ENCODE measurements around the gene GPC5.

Gene GPC5

DNA sequence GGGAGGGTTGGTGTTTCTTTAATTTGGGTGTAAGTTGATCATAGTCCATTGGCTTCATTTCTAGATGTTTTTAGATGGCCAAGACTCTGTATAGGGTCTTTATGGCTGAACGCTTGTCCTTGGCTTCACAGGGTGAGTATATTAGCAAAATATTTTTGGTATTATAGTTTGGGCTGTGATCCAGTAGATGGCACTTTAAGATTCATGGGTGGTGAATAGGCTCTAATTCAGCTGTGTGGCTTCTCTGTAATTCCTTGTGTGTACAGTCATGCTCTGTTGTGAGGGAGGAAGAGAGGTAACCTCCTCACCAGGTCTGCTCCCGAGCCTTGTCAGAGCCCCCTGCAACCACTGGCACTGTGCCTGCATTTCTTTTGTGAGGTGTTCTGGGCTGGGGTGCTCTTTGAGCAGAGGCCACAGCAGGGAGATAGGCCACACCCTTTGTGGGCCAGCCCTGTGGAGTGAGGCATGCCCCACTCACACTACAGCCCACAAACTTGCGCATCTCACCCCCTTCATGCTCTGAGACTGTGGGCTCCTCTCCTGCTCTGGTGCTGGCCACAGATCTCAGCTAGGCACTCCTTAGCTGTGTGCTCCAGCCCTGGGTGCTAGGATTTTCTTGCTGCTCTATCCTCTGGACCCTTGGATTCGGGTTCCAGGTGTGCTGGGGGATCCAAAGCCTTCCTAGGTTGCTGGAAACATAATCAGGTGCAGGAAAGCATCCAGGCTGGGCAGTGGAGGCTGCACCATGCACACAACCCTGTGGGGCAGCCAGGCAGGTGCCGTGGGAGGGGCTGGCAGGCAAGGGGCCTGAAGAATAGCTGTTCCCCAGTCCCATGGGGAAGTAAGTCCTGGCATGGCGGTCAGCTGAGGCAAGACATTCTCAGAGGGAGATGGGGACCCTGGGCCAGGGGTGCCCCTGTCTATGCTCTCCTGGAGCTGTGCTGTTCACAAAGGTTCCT, 193.9 kb downstream of the GPC5 start:
- Histone ChIP-seq H3K4me3 (ENCODE audit: low read depth, low read length, poor library complexity, severe bottlenecking) (no peak overlapping the region), H3K36me3 (ENCODE audit: insufficient read depth, low read length) (no peaks in the 10 kb centered on the region), H3K9me3 (ENCODE audit: low read length) (no peaks in the 10 kb centered on the region), H3F3A (ENCODE audit: insufficient read depth, low read length) (no peaks in the 10 kb centered on the region), H3K4me2 (ENCODE audit: low read length) (no peak overlapping the region), H3K9ac (ENCODE audit: low read length) (no peak overlapping the region), H3K27ac (ENCODE audit: low read depth, low read length, poor library complexity, severe bottlenecking) (no peak overlapping the region), H3K9me2 (ENCODE audit: low read depth, low read length) (no peaks in the 10 kb centered on the region), H3K27me3 (ENCODE audit: insufficient read depth, low read length) (no peaks in the 10 kb centered on the region), H4K20me1 (ENCODE audit: insufficient read depth, low read length) (no peaks in the 10 kb centered on the region), H2AFZ (ENCODE audit: low read length) (no peak overlapping the region), H3K4me1 (ENCODE audit: insufficient read depth, low read length, severe bottlenecking) (no peaks in the 10 kb centered on the region), H3K79me2 (ENCODE audit: insufficient read depth, low read length) (no peaks in the 10 kb centered on the region)
- TF ChIP-seq EZH2 (IDR thresholded peaks at IDR 0.05; ENCODE audit: borderline replicate concordance, low read length) = no peak
- TF ChIP-seq, protein P1, sequence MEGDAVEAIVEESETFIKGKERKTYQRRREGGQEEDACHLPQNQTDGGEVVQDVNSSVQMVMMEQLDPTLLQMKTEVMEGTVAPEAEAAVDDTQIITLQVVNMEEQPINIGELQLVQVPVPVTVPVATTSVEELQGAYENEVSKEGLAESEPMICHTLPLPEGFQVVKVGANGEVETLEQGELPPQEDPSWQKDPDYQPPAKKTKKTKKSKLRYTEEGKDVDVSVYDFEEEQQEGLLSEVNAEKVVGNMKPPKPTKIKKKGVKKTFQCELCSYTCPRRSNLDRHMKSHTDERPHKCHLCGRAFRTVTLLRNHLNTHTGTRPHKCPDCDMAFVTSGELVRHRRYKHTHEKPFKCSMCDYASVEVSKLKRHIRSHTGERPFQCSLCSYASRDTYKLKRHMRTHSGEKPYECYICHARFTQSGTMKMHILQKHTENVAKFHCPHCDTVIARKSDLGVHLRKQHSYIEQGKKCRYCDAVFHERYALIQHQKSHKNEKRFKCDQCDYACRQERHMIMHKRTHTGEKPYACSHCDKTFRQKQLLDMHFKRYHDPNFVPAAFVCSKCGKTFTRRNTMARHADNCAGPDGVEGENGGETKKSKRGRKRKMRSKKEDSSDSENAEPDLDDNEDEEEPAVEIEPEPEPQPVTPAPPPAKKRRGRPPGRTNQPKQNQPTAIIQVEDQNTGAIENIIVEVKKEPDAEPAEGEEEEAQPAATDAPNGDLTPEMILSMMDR (IDR thresholded peaks at IDR 0.05; ENCODE audit: low read length) = no peak

DNA sequence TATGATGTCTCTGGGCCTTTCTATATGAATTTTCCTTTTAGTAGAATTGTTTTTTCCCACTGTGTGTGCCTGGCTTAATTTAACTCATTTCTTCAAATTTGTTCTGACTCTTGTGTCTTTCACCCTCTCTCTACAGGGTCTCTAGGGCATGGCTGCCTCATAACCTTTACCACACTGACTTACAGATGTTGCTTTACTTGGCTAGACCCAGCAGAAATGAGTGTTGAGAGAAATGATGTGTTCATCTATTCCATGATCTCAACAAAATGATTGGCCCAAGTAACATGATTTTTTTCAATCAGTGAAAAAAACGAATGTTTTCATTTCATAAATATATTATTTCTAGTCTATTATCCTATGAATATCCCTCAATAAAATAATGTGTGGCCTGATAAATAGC, 195.0 kb downstream of the GPC5 start:
- no peaks in the 10 kb centered on the region for H3K79me2 ChIP-seq (ENCODE audit: insufficient read depth, low read length)
- no peaks in the 10 kb centered on the region for H3K9me2 ChIP-seq (ENCODE audit: low read depth, low read length)
- H3K27ac ChIP-seq (ENCODE audit: low read depth, low read length, poor library complexity, severe bottlenecking) = no peak overlapping the region
- TF ChIP-seq, protein P1 (IDR thresholded peaks at IDR 0.05; ENCODE audit: low read length) = no peak
- no peak for TF ChIP-seq EZH2 (IDR thresholded peaks at IDR 0.05; ENCODE audit: borderline replicate concordance, low read length)
- no peaks in the 10 kb centered on the region for H4K20me1 ChIP-seq (ENCODE audit: insufficient read depth, low read length)
- H3K4me3 ChIP-seq (ENCODE audit: low read depth, low read length, poor library complexity, severe bottlenecking) = no peak overlapping the region
- H3K9ac ChIP-seq (ENCODE audit: low read length) = no peak overlapping the region
- no peaks in the 10 kb centered on the region for H3K4me1 ChIP-seq (ENCODE audit: insufficient read depth, low read length, severe bottlenecking)
- H3K36me3 ChIP-seq (ENCODE audit: insufficient read depth, low read length) = no peaks in the 10 kb centered on the region
- no peak overlapping the region for H3K4me2 ChIP-seq (ENCODE audit: low read length)
- no peaks in the 10 kb centered on the region for H3K27me3 ChIP-seq (ENCODE audit: insufficient read depth, low read length)
- no peaks in the 10 kb centered on the region for H3F3A ChIP-seq (ENCODE audit: insufficient read depth, low read length)
- no peaks in the 10 kb centered on the region for H3K9me3 ChIP-seq (ENCODE audit: low read length)
- no peak overlapping the region for H2AFZ ChIP-seq (ENCODE audit: low read length)

DNA sequence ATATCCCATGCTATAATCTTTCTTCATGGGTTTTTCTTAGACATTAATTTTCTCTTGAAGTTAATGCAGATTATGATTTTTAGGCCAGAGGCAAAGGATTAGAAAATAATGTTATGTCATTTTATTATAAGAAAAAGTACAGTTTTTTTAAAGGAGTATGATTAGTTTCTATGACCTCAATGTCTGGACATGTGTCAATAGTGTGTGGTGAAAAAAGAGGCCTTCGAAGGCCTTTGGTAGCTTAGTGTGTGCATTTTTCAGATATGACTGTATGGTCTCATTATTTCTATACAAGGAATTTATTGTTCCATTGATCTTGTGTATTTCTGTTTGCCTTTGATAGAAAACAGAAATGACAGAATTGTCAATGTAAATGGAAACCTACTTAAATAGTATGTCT, 195.6 kb downstream of the GPC5 start:
- Histone ChIP-seq H3K9me2 (ENCODE audit: low read depth, low read length) (no peaks in the 10 kb centered on the region), H3K4me1 (ENCODE audit: insufficient read depth, low read length, severe bottlenecking) (no peaks in the 10 kb centered on the region), H3K79me2 (ENCODE audit: insufficient read depth, low read length) (no peaks in the 10 kb centered on the region), H2AFZ (ENCODE audit: low read length) (no peak overlapping the region), H4K20me1 (ENCODE audit: insufficient read depth, low read length) (no peaks in the 10 kb centered on the region), H3K4me2 (ENCODE audit: low read length) (no peak overlapping the region), H3K9ac (ENCODE audit: low read length) (no peak overlapping the region), H3F3A (ENCODE audit: insufficient read depth, low read length) (no peaks in the 10 kb centered on the region), H3K36me3 (ENCODE audit: insufficient read depth, low read length) (no peaks in the 10 kb centered on the region), H3K27me3 (ENCODE audit: insufficient read depth, low read length) (no peaks in the 10 kb centered on the region), H3K9me3 (ENCODE audit: low read length) (no peaks in the 10 kb centered on the region), H3K27ac (ENCODE audit: low read depth, low read length, poor library complexity, severe bottlenecking) (no peak overlapping the region), H3K4me3 (ENCODE audit: low read depth, low read length, poor library complexity, severe bottlenecking) (no peak overlapping the region)
- no peak for TF ChIP-seq EZH2 (IDR thresholded peaks at IDR 0.05; ENCODE audit: borderline replicate concordance, low read length)
- TF ChIP-seq, protein P1 (IDR thresholded peaks at IDR 0.05; ENCODE audit: low read length) = no peak

All from OCI-LY1 (cell line).